GM21381 (cell line): ENCODE results near the gene UVRAG.
"Not testable (repeated sequence)": the region's sequence is repeated elsewhere in the genome, so short reads cannot be mapped to it uniquely, and the experiment has no call there.

Experiments
- ATAC-seq: cut with Tn5 transposase; IDR thresholded peaks from one replicate; pipeline ENCODE4 v1.9.1; 2021; ENCODE audit warnings: mild to moderate bottlenecking, moderate library complexity; ENCODE audit not compliant: unreplicated experiment

The UVRAG gene

GRCh38 chr11:75836417-75836816 lies 21.4 kb downstream of the UVRAG start:
- no peak for ATAC-seq

- no peak for ATAC-seq
These were observed 24.8 kb downstream of the UVRAG start for GRCh38 chr11:75839851-75840250.

GRCh38 chr11:75840522-75840921 lies 25.5 kb downstream of the UVRAG start:
- no peak for ATAC-seq

DNA sequence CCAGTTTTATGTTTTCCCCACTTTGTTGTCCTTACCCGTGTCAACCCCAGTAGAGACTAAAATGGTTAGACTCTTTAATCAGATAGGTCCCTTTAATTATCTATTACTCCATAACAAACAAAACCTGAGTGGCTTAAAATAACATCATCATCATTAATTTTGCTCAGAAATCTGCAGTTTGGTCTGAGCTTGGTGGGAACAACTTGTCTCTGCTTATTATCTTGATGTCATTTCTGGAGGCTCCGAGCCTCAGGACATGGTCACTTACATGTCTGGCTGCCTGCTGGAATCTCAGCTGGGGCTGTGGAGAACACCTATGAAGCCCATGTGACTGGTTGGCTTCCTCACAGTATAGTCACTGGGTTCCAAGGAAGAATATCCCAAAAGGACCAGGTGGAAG lies 26.7 kb downstream of the UVRAG start:
- ATAC-seq = no peak

GRCh38 chr11:75845324-75845723 lies 30.3 kb downstream of the UVRAG start:
- ATAC-seq = no peak

DNA sequence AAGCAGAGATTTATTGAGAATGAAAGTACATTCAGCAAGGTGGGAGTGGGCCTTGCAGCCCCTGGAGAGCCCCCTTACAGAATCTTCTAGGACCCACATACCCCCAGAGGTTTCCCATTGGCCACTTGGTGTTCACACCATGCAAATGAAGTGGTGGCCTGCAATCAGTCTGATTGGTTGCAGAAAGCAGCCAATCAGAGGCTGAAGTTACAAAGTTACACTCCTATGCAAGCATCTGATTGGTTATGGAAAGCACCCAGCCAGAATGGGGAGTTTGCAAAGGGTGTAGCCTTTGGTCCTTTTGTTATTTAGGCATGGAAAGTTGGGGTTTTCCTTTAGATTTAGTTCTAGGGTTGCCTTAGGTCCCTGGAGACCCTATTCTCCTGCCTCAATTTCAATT lies 34.9 kb downstream of the UVRAG start:
- ATAC-seq = no peak

- ATAC-seq = no peak
These were observed 35.8 kb downstream of the UVRAG start for GRCh38 chr11:75850787-75851186.

GRCh38 chr11:75851203-75851602 lies 36.2 kb downstream of the UVRAG start:
- no peak for ATAC-seq

DNA sequence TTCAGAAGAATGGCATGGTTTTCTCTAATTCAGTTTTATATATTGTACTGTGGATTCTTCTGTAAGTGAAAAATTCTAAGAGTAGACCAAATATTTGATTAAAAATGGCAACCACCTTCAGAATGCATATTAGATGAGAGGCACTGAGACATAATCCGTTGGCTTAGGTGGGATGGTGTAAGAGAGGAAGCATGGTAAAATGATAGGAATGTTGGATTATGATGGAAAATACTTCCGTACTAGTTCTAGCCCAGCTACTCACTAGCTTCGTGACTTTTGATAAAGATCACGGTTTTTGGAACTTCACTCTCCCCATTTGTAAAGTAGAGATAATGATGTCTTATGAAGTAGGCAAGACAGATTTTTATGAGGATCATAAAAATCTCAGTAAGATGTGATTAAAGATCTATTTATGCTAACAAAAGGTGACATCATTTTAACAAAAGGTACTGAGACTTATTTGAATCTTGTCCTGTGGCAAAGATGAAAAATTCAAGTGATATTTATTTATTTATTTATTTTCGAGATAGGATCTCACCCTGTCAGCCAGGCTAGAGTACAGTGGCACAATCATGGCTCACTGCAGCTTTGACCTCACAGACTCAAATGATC lies 37.5 kb downstream of the UVRAG start:
- ATAC-seq = no peak

GRCh38 chr11:75853563-75853962 lies 38.6 kb downstream of the UVRAG start:
- not testable (repeated sequence) for ATAC-seq

- ATAC-seq = no peak
These were observed 39.0 kb downstream of the UVRAG start for GRCh38 chr11:75853971-75854370.

GRCh38 chr11:75855206-75855605 lies 40.2 kb downstream of the UVRAG start:
- no peak for ATAC-seq

- ATAC-seq = no peak
These were observed 41.9 kb downstream of the UVRAG start for GRCh38 chr11:75856912-75857311.

GRCh38 chr11:75858042-75858441 lies 43.0 kb downstream of the UVRAG start:
- no peak for ATAC-seq

DNA sequence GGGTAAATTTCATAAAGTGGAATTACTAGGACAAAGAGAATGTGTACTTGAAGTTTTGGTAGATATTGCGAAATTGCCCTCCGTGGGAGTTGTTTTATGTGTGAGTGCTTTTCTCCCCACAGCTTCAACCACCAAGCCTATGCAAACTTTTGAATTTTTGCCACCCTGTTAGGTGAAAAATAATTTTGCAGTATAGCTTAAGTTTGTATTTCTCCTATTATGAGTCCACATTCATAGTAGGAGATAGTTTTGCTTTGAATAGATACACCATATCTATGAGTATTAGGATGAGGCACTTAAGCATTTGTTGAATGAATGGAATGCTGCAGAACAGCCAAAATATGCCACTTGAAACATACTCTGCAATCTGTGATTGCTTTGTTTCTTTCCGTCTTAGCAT lies 43.6 kb downstream of the UVRAG start:
- no peak for ATAC-seq

DNA sequence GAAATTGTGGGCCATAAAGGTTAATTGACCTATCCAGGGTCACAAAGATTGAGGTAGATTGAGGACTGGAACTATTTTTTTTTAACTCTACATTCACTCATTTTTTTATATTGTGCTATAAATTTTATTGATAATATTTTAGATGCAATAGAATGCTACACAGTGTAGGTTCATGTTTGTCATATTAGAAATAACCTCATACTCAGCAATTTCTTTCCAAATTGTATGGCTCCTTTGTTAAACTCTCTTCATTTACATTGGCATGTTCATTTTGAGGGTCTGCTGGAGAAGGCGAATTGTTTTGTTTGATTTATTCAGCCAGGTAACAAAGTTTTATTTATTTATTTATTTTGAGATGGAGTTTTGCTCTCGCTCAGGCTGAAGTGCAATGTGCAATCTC lies 44.6 kb downstream of the UVRAG start:
- no peak for ATAC-seq

GRCh38 chr11:75862437-75862836 lies 47.4 kb downstream of the UVRAG start:
- ATAC-seq = no peak

DNA sequence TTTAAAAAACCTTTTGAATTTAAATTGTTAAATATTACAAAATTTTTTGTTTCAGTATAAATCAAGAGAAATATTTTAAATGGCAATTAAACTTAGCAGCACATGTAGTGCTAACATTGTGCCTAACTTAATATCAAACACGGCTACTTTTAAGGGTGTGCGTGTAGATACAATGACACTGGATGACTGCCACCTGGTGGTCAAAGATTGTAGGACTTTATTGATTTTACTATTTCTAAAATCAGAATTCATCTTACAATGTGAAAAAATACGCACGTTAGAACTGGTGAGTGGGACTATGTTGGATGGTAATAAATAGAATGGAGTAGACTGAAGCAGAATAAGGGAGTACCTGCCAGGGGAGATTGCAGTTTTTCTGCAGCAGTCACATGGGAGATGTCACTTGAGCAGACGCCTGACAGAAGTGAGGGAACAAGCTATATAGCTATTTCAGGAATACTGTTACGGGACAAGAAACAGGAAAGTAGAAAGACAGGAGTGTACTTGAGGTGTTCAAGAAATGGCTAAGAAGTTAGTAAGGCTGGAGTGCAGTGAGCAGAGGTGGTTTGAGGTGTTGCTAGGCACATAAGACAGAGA lies 52.9 kb downstream of the UVRAG start:
- no peak for ATAC-seq

DNA sequence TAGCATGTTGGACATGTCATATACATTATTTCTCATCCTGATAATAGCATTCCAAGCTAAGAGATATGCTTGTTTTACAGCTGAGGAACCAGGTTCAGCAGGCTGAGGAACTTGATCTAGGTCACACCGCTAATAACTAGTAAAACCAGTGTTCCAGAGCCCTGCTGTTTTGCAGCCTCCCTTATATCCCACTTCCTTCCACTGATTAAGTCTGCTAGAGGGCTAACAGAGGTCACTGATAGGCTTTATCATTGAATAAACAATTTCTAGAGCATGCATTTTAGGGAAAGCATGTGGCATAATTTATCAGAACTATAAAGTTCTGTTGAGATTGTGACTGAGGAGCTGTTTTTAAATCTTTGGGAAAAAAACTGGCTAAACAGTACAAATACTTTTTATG lies 54.0 kb downstream of the UVRAG start:
- no peak for ATAC-seq

DNA sequence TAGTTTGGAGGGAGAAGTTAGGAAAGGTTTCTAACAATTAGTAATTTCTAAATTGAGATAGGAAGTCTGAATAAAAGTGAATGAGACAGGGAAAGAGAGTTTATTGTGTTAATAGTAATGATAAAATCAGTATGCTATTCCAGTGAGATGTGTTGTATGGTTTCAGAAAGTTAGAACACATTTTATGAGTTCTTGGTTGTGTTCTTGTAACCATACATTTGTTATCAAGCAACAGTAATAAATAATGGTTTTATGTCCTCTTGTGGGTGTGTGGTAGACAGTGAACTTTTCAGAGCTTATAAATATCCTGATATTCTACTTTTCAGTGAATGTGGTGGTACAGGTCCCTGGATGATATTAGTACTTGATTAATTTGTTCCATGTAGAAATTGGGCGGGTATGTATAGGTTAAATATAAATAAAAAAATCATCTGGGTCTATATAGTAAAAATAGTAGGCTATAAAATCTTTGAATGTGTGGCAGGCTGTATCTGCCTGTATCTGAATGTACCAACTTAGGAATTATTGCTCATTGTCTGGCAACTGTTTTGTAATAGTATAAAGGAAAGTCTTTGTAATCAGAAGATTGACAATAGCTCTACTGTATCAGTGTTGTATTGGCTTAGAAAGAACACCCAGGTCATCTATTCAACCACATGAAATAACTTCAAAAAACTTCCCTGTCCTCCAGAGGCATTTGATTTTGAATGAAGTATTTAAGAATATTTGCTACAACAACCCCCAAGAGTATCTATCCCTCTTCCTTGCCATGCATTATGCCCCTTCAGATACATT lies 54.8 kb downstream of the UVRAG start:
- no peak for ATAC-seq

- ATAC-seq = peak; percentile 22
These were observed 57.9 kb downstream of the UVRAG start for GRCh38 chr11:75872887-75873416.
